Measurements from ENCODE around the gene CD74.
"Not testable (repeated sequence)": the region's sequence is repeated elsewhere in the genome, so short reads cannot be mapped to it uniquely, and the experiment has no call there.

CD74 gene

GRCh38 chr5:150422075-150422474 is 9.4 kb upstream of the CD74 start:
- no peak overlapping the region for H3K4me3 ChIP-seq (ENCODE audit: low read depth, low read length)
- H3K27me3 ChIP-seq (replicated peaks) = no peaks in the 10 kb centered on the region
- TF ChIP-seq CTCF (IDR thresholded peaks at IDR 0.05; ENCODE audit: low read depth, low read length, missing control alignments) = no peak
- DNase-seq = no peak
- in situ Hi-C loops (cut with HindIII; ENCODE audit: low pct_ligation_motif_present, low sequenced_read_pairs) = no loop called here
- no peak overlapping the region for H3K27ac ChIP-seq
- H3K36me3 ChIP-seq (replicated peaks) = no peaks in the 10 kb centered on the region

- H3K4me3 ChIP-seq (ENCODE audit: low read depth, low read length) = no peak overlapping the region
- DNase-seq = no peak
These were observed 7.0 kb upstream of the CD74 start for GRCh38 chr5:150419630-150420270.

GRCh38 chr5:150413902-150414790 is 1.4 kb upstream of the CD74 start:
- H3K4me3 ChIP-seq (ENCODE audit: low read depth, low read length); H3K27me3 ChIP-seq (replicated peaks); H3K27ac ChIP-seq; in situ Hi-C loops (cut with HindIII; ENCODE audit: low pct_ligation_motif_present, low sequenced_read_pairs); H3K36me3 ChIP-seq (replicated peaks); DNase-seq: not testable (repeated sequence)

More at GRCh38 chr5:150419630-150420270, 7.0 kb upstream of the CD74 start:
- H3K36me3 ChIP-seq (replicated peaks) = no peaks in the 10 kb centered on the region
- H3K27me3 ChIP-seq (replicated peaks) = no peaks in the 10 kb centered on the region
- H3K27ac ChIP-seq = no peak overlapping the region
- in situ Hi-C loops (cut with HindIII; ENCODE audit: low pct_ligation_motif_present, low sequenced_read_pairs) = no loop called here
- TF ChIP-seq CTCF (IDR thresholded peaks at IDR 0.05; ENCODE audit: low read depth, low read length, missing control alignments) = no peak

GRCh38 chr5:150413176-150413901 is 629 bp upstream of the CD74 start:
- no peaks in the 10 kb centered on the region for H3K27me3 ChIP-seq (replicated peaks)
- in situ Hi-C loops (cut with HindIII; ENCODE audit: low pct_ligation_motif_present, low sequenced_read_pairs) = no loop called here
- DNase-seq = no peak
- H3K27ac ChIP-seq = no peak overlapping the region
- no peaks in the 10 kb centered on the region for H3K36me3 ChIP-seq (replicated peaks)
- no peak overlapping the region for H3K4me3 ChIP-seq (ENCODE audit: low read depth, low read length)
- TF ChIP-seq CTCF (IDR thresholded peaks at IDR 0.05; ENCODE audit: low read depth, low read length, missing control alignments) = no peak

- Histone ChIP-seq H3K27ac (no peak overlapping the region), H3K4me3 (ENCODE audit: low read depth, low read length) (no peak overlapping the region), H3K27me3 (replicated peaks) (no peaks in the 10 kb centered on the region), H3K36me3 (replicated peaks) (no peaks in the 10 kb centered on the region)
- peak; percentile 28 for DNase-seq
- in situ Hi-C loops (cut with HindIII; ENCODE audit: low pct_ligation_motif_present, low sequenced_read_pairs) = no loop called here
- TF ChIP-seq CTCF (IDR thresholded peaks at IDR 0.05; ENCODE audit: low read depth, low read length, missing control alignments) = no peak
These were observed 1.3 kb downstream of the CD74 start for GRCh38 chr5:150411245-150411979.

Measured in brain microvascular endothelial cell (primary cell).